M059J (cell line): ENCODE data around the gene CCDC158. TPM values are rescaled to one million over a fixed set of nuclear protein-coding genes. Genes with fewer than 3 reads are reported as not detected.

ENCODE experiments used
- DNase-seq: peaks from one replicate; pipeline ENCODE4 v3.0.0-alpha.2; 2012; ENCODE audit warnings: low read depth
- total RNA-seq: library from RNA; depleted of rRNA; stranded (reverse); fragments of >200 nt; shearing (Covaris generic); gene quantifications from 2 replicates; pipeline ENCODE4 v1.2.3, GENCODE V29; 2014; rRNA removed

CCDC158 gene
- total RNA-seq, 1 experiment from 2014 or later: not detected

DNA sequence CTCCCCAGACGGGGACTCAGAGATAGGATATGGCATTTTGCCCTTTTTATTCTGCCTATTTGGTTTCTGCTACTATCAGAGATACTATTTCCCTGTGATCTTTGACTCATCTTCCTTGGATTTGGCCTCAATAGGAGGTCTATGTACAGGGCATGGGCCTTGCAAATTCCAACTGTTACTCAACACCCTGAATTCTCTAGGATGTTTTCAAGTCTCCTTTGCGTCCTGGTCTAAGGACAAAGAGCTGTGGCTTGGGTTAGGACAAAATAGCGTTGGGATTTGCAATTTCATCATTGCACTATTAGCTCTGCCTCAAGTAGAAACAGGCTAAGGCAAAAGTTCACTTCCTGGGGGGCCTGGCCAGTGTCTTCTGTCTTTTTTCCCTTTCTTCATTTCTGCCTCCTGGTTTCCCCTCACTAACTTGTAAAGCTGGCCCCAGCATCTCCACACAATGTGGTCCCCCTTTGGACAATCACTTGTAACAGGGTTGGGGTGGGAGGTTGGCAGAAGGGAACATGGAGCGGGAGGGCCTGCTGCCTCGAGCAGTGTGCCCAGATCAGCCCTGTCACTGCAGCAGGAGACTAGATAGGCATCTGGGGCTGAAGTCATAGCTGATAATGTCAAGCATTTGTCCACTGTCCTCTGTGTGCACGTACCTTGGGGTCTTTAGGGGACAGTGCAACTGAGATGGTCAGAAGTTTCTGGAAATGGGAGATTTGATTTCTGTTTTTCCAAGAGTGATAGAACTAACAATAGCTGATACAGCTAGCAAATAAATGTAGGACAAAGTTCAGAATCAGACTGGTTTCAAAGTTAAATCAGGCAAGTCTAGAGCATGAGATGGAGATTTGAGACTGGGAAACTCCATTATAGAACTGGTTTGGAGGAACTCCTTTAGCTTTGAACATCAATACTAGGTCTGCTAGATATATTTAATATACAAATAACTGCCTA is 140.2 kb downstream of the CCDC158 start:
- no peak for DNase-seq

DNA sequence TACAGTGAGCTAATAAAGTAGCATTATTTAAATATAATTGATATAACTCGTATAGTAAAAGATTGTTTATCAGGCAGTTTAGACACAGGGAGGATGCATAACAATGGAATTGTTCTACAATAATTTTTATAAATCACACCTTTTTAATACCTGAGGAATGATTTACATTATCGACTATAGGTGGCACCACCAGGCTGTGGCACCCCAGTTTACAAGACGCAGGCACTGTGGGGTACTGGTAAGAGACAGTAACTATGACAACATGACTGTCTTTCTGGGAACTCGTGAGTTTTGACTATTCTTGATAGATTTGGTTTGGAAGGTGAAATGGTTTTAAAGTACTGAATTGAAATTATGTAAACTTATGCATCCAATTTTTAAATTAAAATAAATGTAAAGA is 141.5 kb downstream of the CCDC158 start:
- peak; percentile 11 for DNase-seq

DNA sequence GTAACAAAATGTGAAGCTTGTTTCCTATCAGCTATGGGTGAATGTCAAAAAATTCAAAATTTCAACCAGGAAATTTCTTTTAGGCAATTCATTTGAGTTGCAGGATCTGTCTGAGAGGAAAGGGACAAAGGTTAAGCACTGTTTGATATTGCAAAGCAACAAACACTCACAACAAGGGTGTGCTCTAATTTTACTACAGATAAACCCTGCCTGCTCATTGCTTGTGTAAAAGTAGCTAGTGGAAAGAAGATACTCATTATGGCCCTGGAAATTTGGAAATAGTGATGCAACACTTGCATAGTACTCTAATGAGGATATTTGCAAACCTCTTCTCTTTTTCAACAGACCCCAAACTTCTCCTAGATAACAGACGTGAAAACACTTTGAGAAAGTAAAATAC is 142.4 kb downstream of the CCDC158 start:
- DNase-seq: no peak

- no peak for DNase-seq
These were observed 143.3 kb downstream of the CCDC158 start for GRCh38 chr4:76277667-76278066.

DNA sequence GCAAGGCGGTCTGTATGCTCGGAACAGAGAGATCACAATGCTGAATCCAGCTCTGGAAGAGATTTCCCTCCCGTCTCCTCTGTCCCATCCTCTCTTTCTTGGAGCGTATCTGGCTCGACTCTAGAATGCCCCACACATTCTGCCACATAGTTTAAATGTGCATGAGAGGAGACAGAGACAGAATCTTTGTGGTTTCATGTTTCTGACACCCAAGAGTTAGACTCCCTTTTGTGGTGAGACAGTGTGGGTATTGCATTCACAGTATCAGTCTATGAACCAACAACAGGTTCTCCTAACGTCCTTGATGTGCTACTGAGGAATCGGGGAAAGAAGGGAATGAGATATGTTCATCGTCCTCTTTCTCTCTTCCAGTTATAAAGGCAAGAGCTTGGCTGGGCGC is 144.1 kb downstream of the CCDC158 start:
- no peak for DNase-seq

DNA sequence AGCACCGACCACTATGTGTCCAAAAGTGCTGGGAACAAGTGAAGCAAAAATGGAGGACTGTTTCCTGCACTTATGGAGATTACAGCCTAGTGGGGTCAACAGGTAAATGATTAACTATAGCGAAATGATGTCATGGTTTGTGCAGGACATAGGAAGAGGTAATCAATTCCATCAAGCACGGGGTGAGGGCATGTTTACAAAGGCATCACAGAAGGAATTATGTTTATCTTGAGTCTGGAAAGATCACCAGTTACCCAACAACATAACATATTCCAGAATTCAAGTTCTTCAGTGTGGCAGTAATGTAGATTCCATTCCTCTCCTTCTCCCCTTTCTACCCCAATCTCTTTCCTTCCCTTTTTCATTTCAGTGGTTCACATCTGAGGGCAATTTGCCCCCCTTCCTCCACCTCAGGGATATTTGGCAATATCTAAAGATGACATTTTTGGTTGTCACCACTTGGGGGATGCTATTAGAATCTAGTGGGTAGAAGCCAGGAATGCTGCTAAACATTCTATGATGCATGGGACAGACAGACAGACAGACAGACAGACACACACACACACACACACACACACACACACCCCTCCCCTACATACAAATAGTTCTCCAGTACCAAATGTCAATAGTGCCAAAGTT is 145.3 kb downstream of the CCDC158 start:
- no peak for DNase-seq

GRCh38 chr4:76272999-76273398 is 147.9 kb downstream of the CCDC158 start:
- no peak for DNase-seq

DNA sequence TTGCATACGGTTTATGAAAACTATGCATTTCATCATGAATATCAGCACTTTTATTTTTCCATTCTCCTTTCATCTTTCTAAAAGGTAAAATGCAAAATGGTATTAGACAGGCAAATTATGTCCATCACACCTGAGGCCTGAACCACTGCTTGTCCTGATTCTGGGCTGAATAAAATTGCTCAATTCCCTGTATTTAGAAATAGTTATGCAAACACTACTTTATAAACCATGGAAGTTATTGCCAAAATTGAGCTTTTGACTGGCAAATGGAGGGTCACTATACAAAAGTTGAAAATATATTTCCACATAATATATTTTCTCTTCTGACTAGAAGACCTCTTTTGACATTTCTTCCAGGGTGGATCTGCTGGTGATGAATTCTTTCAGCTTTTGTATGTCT is 148.4 kb downstream of the CCDC158 start:
- no peak for DNase-seq

DNA sequence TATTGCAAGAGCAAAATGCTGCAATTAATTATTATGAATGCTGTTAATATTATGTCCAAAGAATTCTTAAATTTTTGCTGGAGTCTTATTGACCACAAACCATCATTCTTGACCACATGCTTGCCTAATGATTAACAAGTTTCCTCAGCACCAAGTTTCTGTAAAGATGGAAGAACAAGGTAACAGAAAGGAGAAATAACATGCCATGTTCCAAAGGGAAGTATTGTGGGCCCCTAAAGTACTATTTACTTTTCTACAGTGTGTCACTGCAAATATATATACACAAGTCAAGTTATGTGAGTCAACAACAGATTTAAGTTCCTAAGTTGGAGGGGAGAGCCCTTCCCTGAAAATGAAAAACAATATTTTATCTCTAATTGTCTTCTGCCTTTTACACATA is 148.9 kb downstream of the CCDC158 start:
- DNase-seq: no peak

DNA sequence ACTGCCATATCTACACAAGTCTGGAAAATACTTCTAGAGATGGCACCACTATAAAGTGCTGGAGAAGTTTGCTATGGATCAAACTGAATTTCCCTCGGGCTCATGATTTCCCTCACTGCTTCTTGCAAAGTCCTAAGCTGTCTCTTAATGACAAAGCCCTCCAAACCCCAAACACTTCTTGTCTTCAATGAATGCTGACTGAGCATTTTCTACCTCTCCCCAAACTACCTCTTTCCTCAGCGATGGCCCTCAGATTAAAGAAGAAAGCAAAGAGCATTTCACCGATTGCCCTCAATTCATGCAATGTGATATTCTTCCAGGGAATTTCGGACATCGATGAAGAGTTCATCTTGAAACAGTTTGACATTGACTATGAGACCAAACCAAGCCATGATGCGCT is 149.7 kb downstream of the CCDC158 start:
- no peak for DNase-seq

GRCh38 chr4:76270244-76271175 is 150.4 kb downstream of the CCDC158 start:
- no peak for DNase-seq

- DNase-seq: no peak
These were observed 153.1 kb downstream of the CCDC158 start for GRCh38 chr4:76267811-76268210.

DNA sequence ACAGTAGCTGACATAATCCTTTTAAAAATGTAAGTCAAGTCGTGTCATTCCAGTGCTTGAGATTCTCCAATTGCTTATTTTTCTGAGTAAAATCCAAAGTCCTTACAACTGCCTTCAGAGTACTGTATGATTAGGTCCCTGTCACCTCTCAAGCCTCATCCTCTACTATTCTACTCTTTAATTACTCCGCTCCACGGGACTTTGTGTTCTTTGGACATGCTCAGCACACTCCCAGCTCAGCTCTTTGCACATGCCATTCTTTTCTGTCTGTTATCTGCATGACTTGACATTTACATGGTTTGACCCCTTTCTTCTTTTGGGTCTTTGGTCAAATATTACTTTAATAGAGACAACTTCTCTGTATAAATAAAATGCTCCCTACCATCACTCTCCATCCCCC is 154.3 kb downstream of the CCDC158 start:
- no peak for DNase-seq

- DNase-seq: no peak
These were observed 155.2 kb downstream of the CCDC158 start for GRCh38 chr4:76265631-76266218.

Other genes with a start within 250 kb of the CCDC158 start
- gene SCARB2, start 207.3 kb downstream of the CCDC158 start, total RNA-seq: 97.3 and 105 TPM in 2 replicates
- gene FAM47E, start 169.4 kb downstream of the CCDC158 start, total RNA-seq: not detected in 2 replicates
- gene STBD1, start 114.4 kb downstream of the CCDC158 start, total RNA-seq: 4.0 and 6.2 TPM in 2 replicates
- gene SHROOM3, start 14.1 kb upstream of the CCDC158 start, total RNA-seq: 12.9 and 15.7 TPM in 2 replicates